Body of pancreas (tissue), 4 donors: ENCODE data around the gene PCK2.

Experiments used
- POLR2A ChIP-seq, 3 donors: fragments of 450-650 bp; IDR thresholded peaks; one replicate each; pipeline ENCODE4 v1.6.1; 2016; ENCODE audit warnings: antibody characterized with exemption in 3 of 3, mild to moderate bottlenecking in 2 of 3
- TF ChIP-seq, protein P1 (sequence below), 7 experiments: fragments of 450-650 bp in 4 of 7; fragments of 200-600 bp in 3 of 7; sonication (generic) in 3 of 7; IDR thresholded peaks; one replicate each; pipeline ENCODE4 v1.5.1; 2016 to 2019; ENCODE audit warnings: antibody characterized with exemption in 7 of 7

DNA sequence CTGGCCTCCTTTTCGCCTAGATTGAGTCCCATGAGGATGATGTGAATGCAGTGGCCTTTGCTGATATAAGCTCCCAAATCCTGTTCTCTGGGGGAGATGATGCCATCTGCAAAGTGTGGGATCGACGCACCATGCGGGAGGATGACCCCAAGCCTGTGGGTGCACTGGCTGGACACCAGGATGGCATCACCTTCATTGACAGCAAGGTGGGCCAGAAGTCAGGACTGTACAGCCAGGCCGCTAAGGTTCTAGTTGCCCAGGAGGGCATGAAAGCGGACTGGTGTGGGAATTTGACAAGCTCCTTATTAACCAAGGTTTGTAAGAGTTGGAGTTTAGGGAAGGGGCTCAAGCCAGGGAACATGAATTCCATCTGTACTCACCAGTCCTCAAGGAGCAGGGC is 25.6 kb downstream of the PCK2 start:
- TF ChIP-seq, protein P1, sequence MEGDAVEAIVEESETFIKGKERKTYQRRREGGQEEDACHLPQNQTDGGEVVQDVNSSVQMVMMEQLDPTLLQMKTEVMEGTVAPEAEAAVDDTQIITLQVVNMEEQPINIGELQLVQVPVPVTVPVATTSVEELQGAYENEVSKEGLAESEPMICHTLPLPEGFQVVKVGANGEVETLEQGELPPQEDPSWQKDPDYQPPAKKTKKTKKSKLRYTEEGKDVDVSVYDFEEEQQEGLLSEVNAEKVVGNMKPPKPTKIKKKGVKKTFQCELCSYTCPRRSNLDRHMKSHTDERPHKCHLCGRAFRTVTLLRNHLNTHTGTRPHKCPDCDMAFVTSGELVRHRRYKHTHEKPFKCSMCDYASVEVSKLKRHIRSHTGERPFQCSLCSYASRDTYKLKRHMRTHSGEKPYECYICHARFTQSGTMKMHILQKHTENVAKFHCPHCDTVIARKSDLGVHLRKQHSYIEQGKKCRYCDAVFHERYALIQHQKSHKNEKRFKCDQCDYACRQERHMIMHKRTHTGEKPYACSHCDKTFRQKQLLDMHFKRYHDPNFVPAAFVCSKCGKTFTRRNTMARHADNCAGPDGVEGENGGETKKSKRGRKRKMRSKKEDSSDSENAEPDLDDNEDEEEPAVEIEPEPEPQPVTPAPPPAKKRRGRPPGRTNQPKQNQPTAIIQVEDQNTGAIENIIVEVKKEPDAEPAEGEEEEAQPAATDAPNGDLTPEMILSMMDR (IDR thresholded peaks at IDR 0.05) = no peak
- no peak for TF ChIP-seq POLR2A (IDR thresholded peaks at IDR 0.05)
